Activated CD4-positive, CD25-positive, alpha-beta regulatory T cell (primary cell): ENCODE results near the gene ACTN2.

Experiments used
- DNase-seq, 4 experiments: peaks; one replicate each; lab custom pipeline; 2025; lab: John Stamatoyannopoulos, UW

The ACTN2 gene

DNA sequence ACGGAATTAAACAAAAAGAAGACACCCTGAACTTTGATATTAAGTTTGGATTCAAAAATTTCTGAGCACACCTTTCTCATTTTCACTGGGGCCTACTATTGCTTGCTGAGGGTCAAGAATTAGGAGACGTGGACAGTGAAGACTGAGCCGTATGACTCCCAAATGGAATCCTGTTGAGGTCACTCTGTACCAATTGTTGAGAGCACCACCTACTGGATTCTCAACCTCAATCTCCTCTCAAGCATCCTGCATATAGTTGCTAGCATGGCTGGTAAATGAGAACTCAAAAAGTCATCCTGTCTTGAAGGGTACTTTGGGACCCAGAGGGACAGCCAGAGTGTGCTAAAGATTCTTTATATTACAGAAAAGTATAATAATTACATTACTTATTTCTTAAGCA lies 88.6 kb downstream of the ACTN2 start:
- DNase-seq = no peak

DNA sequence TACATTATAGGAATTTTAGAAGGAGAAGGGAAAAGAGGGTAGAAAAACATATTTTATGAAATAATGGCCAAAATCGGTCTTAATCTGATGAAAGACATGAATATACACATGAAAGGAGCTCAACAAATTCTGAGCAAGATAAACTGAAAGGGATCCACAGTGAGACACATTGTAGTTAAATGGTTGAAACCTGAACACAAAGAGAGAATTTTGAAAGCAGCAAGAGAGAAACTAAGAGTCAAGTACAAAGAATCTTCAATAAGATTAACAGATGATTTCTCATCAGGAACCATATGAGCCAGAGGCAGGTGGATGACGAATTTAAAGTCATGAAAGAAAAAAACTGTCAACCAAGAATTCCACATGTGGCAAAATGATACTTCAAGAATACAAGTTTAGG lies 93.0 kb downstream of the ACTN2 start:
- no peak for DNase-seq

DNA sequence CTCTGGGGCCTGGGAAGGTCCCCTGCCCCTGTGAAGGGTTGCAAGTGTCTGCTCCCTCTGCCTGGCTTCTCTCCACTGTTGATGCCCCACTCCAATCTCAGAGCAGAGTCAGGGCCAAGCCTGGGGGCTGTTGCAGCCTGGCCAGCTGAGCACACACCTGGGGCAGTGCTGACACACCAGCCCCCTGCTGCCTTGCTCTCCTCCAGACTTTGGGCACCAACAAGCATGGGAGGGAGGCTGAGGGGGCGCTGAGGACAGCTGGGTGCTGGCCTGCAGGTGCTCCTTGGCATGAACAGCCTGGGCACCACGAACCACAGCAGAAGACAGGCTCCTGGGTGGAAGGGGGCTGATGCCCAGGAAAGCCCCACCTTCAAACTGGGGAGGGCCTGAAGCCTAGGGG lies 99.2 kb downstream of the ACTN2 start:
- DNase-seq = no peak

- DNase-seq = no peak
Measured at GRCh38 chr1:236786453-236786852, 100.2 kb downstream of the ACTN2 start.

DNA sequence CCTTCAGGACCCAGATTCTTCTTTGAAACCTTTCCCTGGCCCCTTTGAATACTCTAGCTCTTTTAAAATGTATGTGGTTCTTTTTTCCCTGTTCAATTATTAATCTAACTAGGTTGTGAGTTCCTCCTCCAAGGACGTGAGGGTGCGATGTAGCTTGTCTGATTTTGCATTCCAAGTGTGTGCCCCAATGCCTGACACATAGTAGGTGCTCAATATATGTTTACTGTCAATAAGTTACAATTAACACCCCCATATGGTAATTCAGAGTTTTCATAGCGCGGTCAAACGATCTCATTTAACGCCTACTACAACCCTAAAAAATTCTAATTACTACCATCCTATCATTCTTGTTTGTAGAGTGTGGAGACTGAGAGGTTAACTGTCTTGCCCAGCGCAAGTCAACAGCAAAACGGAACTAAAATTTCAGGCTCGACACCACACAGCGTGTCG lies 108.3 kb downstream of the ACTN2 start:
- DNase-seq = no peak

GRCh38 chr1:236795035-236795756 lies 108.9 kb downstream of the ACTN2 start, which contains the start of gene MTR:
Gene MTR (plus strand): TSS chr1:236795292. CDS start chr1:236795704, 412 bp downstream.
- DNase-seq = peak; percentile 90 to 94 (median 94)

DNA sequence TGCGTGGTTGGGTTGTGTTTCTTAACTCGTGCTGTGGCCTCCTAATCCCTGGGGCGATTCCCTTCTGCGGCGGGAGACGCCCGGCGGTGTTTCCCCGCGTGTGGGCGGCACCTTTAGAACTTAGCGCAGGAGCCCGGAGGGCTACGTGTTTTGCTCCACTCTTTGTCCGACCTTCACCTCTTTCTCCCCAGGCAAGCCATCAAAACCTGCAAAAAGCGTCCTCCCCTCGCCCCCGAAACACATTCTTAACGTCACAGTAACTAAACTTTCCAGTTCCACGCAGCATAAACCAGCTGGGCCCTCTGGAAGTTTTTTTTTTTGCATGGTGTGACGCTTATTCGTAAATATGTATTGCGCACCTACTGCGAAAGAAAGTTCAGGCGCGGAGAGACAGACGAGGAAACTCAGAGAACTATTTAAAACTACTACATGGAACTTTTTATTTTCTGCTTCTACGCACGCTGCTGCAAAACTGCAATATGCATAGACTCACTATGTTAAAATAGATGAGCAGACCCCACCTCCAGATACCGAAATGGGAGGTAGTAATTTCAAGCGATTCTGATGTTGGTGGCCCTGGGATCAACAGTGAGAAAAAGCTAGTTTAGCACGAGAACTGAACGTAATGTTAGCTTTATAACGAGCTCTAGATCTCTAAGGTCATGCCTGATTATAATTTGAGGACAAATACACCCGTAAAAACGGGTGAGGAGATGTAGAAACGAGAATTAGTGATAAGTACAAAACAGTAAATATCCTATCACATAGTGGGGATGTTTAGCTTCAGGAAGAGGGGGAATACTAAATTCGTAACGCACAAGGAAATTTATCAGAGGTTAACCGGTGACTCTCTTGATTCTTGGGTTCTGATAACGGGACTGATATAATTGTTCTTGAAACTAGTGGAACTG lies 109.7 kb downstream of the ACTN2 start:
- DNase-seq = no peak

DNA sequence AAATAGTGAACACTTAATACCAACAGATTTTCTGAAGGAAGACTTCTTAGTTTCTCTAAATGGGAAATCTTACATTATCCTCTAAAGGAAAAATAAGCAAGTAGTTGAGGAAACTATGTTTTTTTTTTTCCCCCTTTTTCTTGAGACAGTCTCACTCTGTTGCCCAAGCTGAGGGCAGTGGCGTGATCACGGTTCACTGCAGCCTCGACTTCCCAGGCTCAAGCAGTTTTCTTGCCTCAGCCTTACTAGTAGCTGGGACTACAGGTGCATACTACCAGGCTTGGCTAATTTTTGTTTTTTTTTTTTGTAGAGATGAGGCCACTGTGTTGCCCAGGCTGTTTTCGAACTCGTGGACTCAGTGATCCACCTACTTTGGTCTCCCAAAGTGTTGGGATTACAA lies 112.7 kb downstream of the ACTN2 start:
- DNase-seq = no peak

DNA sequence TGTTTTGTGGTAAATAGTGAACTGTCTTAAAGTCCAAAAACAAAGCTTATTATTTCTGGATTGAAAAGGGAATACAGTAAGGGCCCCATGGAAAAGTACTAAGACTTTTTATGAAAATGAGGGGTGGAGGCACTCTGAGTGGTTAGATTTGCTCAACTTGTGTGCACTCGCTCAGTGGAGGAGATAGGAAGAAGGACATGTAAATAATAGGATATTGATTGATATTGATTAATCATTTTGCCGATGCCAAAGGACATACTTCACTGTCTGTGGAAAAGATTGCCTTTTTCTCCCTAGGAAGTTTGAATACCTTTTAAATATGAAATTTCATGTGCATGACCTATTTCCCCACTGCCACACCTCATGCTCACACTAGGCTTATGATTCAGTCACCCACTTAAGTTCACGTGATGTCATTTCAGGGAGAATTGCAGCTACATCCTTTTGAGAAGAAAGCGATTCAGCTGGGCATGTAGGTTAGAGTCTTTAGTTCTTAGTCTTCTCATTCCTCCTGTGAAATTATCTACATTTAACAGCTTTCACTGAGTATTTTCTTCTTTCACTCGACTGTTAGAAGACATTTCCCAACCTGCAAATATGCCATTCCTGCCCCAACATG lies 113.8 kb downstream of the ACTN2 start:
- no peak for DNase-seq

GRCh38 chr1:236800623-236801022 lies 114.3 kb downstream of the ACTN2 start:
- DNase-seq = no peak

DNA sequence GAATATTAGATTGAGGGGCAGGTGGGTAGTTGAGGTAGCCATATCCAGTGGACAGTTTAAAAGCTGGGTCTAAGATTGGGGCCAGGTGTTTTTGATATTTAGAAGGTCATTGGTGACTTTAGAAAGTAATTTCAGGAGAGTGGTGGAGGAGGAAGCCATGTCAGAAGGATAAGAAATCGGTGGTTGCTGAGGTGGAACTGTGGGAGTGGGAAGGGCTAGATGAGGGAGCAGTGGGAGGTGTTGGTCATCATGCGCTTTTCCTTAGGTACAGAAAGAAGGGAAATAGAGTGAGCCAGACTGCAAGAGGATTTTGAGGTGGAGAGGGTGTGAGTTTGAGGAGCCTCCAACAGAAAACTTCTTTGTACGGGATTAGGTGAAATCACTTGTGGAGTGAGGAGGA lies 116.0 kb downstream of the ACTN2 start:
- no peak for DNase-seq

- no peak for DNase-seq
Measured at GRCh38 chr1:236806634-236807033, 120.3 kb downstream of the ACTN2 start.

DNA sequence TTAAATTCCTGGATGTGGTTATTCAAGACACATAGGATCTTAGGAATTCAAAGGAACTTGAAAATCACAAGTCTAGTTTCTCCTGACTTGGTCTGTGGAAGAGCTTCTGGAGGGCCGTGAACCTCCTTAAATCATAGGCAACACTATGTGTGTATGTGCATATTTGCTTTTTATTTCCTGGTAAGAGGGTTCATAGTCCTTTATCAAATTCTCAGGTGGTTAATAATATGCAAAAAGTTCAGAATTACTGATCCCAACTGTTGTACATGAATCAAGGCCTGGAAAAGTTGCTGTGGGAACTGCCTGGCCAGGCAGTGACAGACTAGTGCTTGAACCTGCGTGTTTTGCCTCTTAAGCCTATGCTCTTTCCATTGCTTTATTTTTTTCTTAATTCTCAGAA lies 121.7 kb downstream of the ACTN2 start:
- no peak for DNase-seq

- no peak for DNase-seq
Measured at GRCh38 chr1:236808564-236809130, 122.3 kb downstream of the ACTN2 start.

GRCh38 chr1:236809148-236809547 lies 122.8 kb downstream of the ACTN2 start:
- DNase-seq = no peak

DNA sequence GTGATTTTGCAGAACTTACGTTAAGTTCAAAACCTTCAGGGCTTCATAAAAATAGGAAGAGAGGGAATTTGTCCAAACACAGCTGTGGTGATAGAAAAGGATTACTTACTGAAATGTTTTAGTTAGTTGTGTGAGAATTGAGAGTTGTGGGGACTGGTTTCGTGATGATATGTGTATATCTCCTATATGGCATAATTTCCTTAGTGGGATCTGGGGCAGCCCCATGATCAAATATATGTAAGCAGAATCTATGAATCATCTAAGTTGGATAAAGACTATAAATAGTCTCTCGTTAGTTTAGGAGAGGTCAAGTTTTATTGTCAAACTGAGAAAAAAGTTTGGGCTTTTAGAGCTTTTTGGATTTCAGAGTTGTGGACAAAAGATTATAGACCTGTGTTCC lies 123.7 kb downstream of the ACTN2 start:
- DNase-seq = no peak

DNA sequence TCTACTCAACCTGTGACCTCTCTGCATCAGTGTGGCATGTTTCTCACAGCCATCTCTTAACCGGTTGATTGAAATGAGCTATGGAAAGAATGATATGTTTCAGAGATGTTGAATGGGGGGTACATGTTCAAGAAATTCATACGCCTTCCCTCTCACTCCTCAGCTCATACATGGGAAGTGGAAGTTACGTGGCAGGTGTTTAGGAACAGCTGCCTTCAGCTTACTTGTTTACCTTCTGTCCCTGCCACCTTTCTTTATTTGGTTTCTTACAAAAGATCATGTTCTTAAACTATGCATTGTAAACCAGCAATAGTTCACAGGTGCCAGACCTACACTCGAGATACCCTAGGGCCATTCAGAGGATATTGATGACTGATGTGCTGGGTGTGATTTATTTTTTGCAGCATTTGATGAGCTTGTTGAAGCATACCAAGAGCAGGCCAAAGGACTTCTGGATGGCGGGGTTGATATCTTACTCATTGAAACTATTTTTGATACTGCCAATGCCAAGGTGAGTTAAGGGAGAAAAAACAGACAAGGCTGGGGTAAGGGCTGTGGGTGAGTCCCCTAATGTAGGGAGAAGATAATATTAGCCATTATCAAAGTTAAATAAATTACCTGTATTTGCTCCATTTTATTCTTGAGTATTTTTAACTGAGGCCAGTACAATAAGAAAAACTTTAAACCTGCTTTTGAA lies 126.2 kb downstream of the ACTN2 start:
- no peak for DNase-seq
